H1 (cell line): ENCODE results near the gene ANKEF1. TPM values are rescaled to one million over a fixed set of nuclear protein-coding genes. Genes with fewer than 3 reads are reported as not detected.

Experiments
- CHD1 ChIP-seq: IDR thresholded peaks from 2 replicates; pipeline ENCODE4 v1.6.1; 2012; ENCODE audit warnings: low read depth, low read length, improper control_type of control experiment
- EGR1 ChIP-seq: IDR thresholded peaks from 2 replicates; pipeline ENCODE4 v1.6.1; 2011; ENCODE audit warnings: low read depth, low read length, borderline replicate concordance
- FOSL1 ChIP-seq: IDR thresholded peaks from 2 replicates; pipeline ENCODE4 v1.6.1; 2011; ENCODE audit warnings: mild to moderate bottlenecking, low read depth, low read length, moderate library complexity; ENCODE audit not compliant: insufficient read depth
- SIRT6 ChIP-seq: IDR thresholded peaks from one replicate; pipeline ENCODE4 v1.7.1; 2012; ENCODE audit warnings: low read length, inconsistent platforms
- SP1 ChIP-seq: IDR thresholded peaks from 2 replicates; pipeline ENCODE4 v1.6.1; 2011; ENCODE audit warnings: low read depth, low read length
- SUZ12 ChIP-seq: fragments of 200-600 bp; sonication (generic); IDR thresholded peaks from 2 replicates; pipeline ENCODE4 v1.6.1; 2012; ENCODE audit warnings: mild to moderate bottlenecking, inconsistent platforms, low read length, moderate library complexity, mixed read lengths
- TAF7 ChIP-seq: optimal IDR thresholded peaks from 2 replicates; pipeline ENCODE3; 2011; ENCODE audit warnings: low read depth, mild to moderate bottlenecking, inconsistent platforms, low read length, moderate library complexity, borderline replicate concordance
- YY1 ChIP-seq: IDR thresholded peaks from 2 replicates; pipeline ENCODE4 v1.6.1; 2011; ENCODE audit warnings: low read depth, mild to moderate bottlenecking, low read length
- polyA plus RNA-seq, 7 experiments: library from polyadenylated mRNA; depleted of rRNA in 3 of 7; stranded (reverse) in 5 of 7; unstranded in 2 of 7; fragments of >200 nt in 5 of 7; fragments of 200-250 nt in 2 of 7; gene quantifications; 1 replicate in 5 of 7; 2 replicates in 1 of 7; 4 replicates in 1 of 7; pipeline versions ENCODE4 v1.2.1 to v1.2.3, GENCODE V29; 2011 to 2013; ENCODE audit warnings: missing spikeins in 2 of 7, mixed read lengths in 2 of 7
- total RNA-seq: library from RNA; stranded (reverse); fragmentation: NEBNext Ultra II Directional; extraction: Animal tissue kit (Norgen Biotek cat#: 25700); gene quantifications from 2 replicates; pipeline ENCODE4 v1.2.1, GENCODE V29; 2021

ANKEF1 gene
- total and polyA plus RNA-seq, 2 of the 8 experiments (the other 6 are each of a cell fraction or from before 2014, with no cell fraction given): 2.8 to 10.0 TPM

GRCh38 chr20:10064611-10065010, 29.8 kb downstream of the ANKEF1 start (continued):
- TF ChIP-seq TAF7 (no peak), CHD1 (no peak), EGR1 (no peak), SUZ12 (no peak), FOSL1 (no peak), YY1 (no peak), SP1 (no peak), SIRT6 (no peak)
